Stomach (tissue), 4 donors: ENCODE results near the gene BPGM.
"Not testable (repeated sequence)": the region's sequence is repeated elsewhere in the genome, so short reads cannot be mapped to it uniquely, and the experiment has no call there.

Source experiments
- POLR2AphosphoS5 ChIP-seq, 3 donors: sonication (generic); formaldehyde crosslinking; IDR thresholded peaks; one replicate each; pipeline ENCODE4 v1.6.1; 2016; ENCODE audit warnings: antibody characterized with exemption in 3 of 3
- TF ChIP-seq, protein P1 (sequence below), 7 experiments: fragments of 450-650 bp in 4 of 7; fragments of 200-600 bp in 3 of 7; sonication (generic) in 3 of 7; IDR thresholded peaks; one replicate each; pipeline ENCODE4 v1.5.1; 2016 to 2019; ENCODE audit warnings: antibody characterized with exemption in 7 of 7, control low read depth in 2 of 7, mild to moderate bottlenecking in 1 of 7

DNA sequence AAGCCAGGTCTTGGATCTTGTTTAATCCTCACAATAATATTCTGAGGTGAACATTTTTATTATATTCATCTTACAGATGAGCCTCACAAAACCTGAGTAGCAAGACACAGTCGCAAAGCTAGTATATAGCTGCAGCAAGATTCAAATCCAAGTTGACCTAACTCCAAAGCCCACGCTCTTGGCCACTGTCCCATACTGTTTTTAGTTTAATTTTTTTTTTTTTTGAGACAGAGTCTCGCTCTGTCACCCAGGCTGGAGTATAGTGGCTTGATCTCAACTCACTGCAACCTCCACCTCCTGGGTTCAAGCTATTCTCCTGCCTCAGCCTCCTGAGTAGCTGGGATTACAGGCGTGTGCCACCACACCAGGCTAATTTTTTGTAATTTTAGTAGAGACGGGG, 42.9 kb downstream of the BPGM start:
- TF ChIP-seq, protein P1, sequence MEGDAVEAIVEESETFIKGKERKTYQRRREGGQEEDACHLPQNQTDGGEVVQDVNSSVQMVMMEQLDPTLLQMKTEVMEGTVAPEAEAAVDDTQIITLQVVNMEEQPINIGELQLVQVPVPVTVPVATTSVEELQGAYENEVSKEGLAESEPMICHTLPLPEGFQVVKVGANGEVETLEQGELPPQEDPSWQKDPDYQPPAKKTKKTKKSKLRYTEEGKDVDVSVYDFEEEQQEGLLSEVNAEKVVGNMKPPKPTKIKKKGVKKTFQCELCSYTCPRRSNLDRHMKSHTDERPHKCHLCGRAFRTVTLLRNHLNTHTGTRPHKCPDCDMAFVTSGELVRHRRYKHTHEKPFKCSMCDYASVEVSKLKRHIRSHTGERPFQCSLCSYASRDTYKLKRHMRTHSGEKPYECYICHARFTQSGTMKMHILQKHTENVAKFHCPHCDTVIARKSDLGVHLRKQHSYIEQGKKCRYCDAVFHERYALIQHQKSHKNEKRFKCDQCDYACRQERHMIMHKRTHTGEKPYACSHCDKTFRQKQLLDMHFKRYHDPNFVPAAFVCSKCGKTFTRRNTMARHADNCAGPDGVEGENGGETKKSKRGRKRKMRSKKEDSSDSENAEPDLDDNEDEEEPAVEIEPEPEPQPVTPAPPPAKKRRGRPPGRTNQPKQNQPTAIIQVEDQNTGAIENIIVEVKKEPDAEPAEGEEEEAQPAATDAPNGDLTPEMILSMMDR (IDR thresholded peaks at IDR 0.05), result not testable (repeated sequence)
- not testable (repeated sequence) for TF ChIP-seq POLR2AphosphoS5 (IDR thresholded peaks at IDR 0.05)
